A549 (cell line): ENCODE results near the gene EEF2. TPM values are rescaled to one million over a fixed set of nuclear protein-coding genes. Genes with fewer than 3 reads are reported as not detected.

Experiments used
- ATAC-seq, 2 experiments: fragments of 200-7000 bp in 1 of 2; fragments of >200 bp in 1 of 2; cut with Nextera tagmentation in 1 of 2; cut with Tn5 transposase in 1 of 2; 3 replicates each; pipeline versions ENCODE4 v1.8.0 to v1.9.1; 2018 to 2020; ENCODE audit warnings: mild to moderate bottlenecking in 1 of 2, moderate library complexity in 1 of 2
- CTCF ChIA-PET: fragments of 300-600 bp; sonication (Branson Sonifier 250); formaldehyde crosslinking; extraction: SDS; loops from one replicate; lab custom pipeline; 2021; ENCODE audit warnings: antibody characterized with exemption, inconsistent platforms; lab: Yijun Ruan, JAX
- POLR2A ChIA-PET: fragments of 350-600 bp; formaldehyde crosslinking; extraction: SDS; loops from one replicate; lab custom pipeline; 2021; ENCODE audit warnings: antibody characterized with exemption, inconsistent platforms; lab: Yijun Ruan, JAX
- DNase-seq, 2 experiments: peaks; one replicate each; pipeline versions ENCODE4 v3.0.0 to v3.0.0-alpha.2; 2011 to 2016; ENCODE audit warnings: low read depth in 1 of 2, low spot score in 1 of 2
- FAIRE-seq: peaks from 2 replicates; lab custom pipeline; 2011; peaks lifted over from hg19 to GRCh38; lab: Jason Lieb, UNC
- H3K27ac ChIP-seq, 2 experiments: fragments of >200 bp; sonication (Bioruptor Twin); formaldehyde crosslinking; 3 replicates each; pipeline ENCODE4 v1.5.1; 2016 to 2017
- H3K4me1 ChIP-seq: fragments of >200 bp; sonication (Bioruptor Twin); formaldehyde crosslinking; 3 replicates; pipeline ENCODE4 v1.6.1; 2016
- H3K4me2 ChIP-seq: fragments of >200 bp; sonication (Bioruptor Twin); formaldehyde crosslinking; 3 replicates; pipeline ENCODE4 v1.6.1; 2016
- H3K4me3 ChIP-seq: fragments of >200 bp; sonication (Bioruptor Twin); formaldehyde crosslinking; 3 replicates; pipeline ENCODE4 v1.5.1; 2016
- H3K9me3 ChIP-seq: fragments of >200 bp; sonication (Bioruptor Twin); formaldehyde crosslinking; 3 replicates; pipeline ENCODE4 v1.6.1; 2016
- CBX2 ChIP-seq: fragments of 200-600 bp; sonication (generic); IDR thresholded peaks from 2 replicates; pipeline ENCODE4 v1.6.1; 2016; ENCODE audit warnings: low read depth, mild to moderate bottlenecking, borderline replicate concordance
- CBX8 ChIP-seq: fragments of 200-600 bp; sonication (generic); IDR thresholded peaks from 2 replicates; pipeline ENCODE4 v1.6.1; 2016
- CHD2 ChIP-seq: fragments of 150-350 bp; IDR thresholded peaks from 2 replicates; pipeline ENCODE4 v1.6.1; 2014; ENCODE audit warnings: low read length; ENCODE audit not compliant: partially characterized antibody
- EHF ChIP-seq: fragments of 250-450 bp; sonication (Bioruptor Pico); IDR thresholded peaks from 2 replicates; pipeline ENCODE4 v1.5.0; 2020; ENCODE audit warnings: mild to moderate bottlenecking
- EHMT2 ChIP-seq: fragments of 200-600 bp; sonication (generic); IDR thresholded peaks from 2 replicates; pipeline ENCODE4 v1.6.1; 2016; ENCODE audit warnings: antibody characterized with exemption, low read depth, mild to moderate bottlenecking, moderate library complexity
- HEYL ChIP-seq: fragments of 250-450 bp; sonication (Bioruptor Pico); IDR thresholded peaks from 2 replicates; pipeline ENCODE4 v1.8.0; 2021; ENCODE audit warnings: mild to moderate bottlenecking, moderate library complexity
- HOXA7 ChIP-seq: fragments of 250-450 bp; sonication (Bioruptor Pico); IDR thresholded peaks from 2 replicates; pipeline ENCODE4 v1.5.0; 2020; ENCODE audit warnings: mild to moderate bottlenecking, moderate library complexity
- KDM5A ChIP-seq: fragments of 200-600 bp; sonication (generic); IDR thresholded peaks from 2 replicates; pipeline ENCODE4 v1.6.1; 2016; ENCODE audit warnings: antibody characterized with exemption, mild to moderate bottlenecking
- NPAS2 ChIP-seq: fragments of 250-450 bp; sonication (Bioruptor Pico); IDR thresholded peaks from 2 replicates; pipeline ENCODE4 v1.8.0; 2022; ENCODE audit warnings: mild to moderate bottlenecking, moderate library complexity, borderline replicate concordance
- NR3C1 ChIP-seq: fragments of >200 bp; sonication (Bioruptor Twin); formaldehyde crosslinking; IDR thresholded peaks from 3 replicates; pipeline ENCODE4 v1.6.1; 2017
- PHF8 ChIP-seq: fragments of 200-600 bp; sonication (generic); IDR thresholded peaks from 2 replicates; pipeline ENCODE4 v1.6.1; 2016; ENCODE audit warnings: low read depth, mild to moderate bottlenecking, antibody characterized with exemption, moderate library complexity, borderline replicate concordance
- POLR2A ChIP-seq: IDR thresholded peaks from 2 replicates; pipeline ENCODE4 v1.6.1; 2012; ENCODE audit warnings: mild to moderate bottlenecking, low read length
- REST ChIP-seq: fragments of 200-600 bp; sonication (generic); IDR thresholded peaks from 2 replicates; pipeline ENCODE4 v1.6.1; 2016; ENCODE audit warnings: antibody characterized with exemption, mild to moderate bottlenecking, moderate library complexity
- RNF2 ChIP-seq: fragments of 200-600 bp; sonication (generic); IDR thresholded peaks from 2 replicates; pipeline ENCODE4 v1.6.1; 2016; ENCODE audit warnings: low read depth, mild to moderate bottlenecking, antibody characterized with exemption, moderate library complexity, borderline replicate concordance
- TFCP2L1 ChIP-seq: fragments of 250-450 bp; sonication (Bioruptor Pico); IDR thresholded peaks from 2 replicates; pipeline ENCODE4 v1.5.0; 2021; ENCODE audit warnings: mild to moderate bottlenecking
- ZSCAN20 ChIP-seq: fragments of 250-450 bp; sonication (Bioruptor Pico); IDR thresholded peaks from 2 replicates; pipeline ENCODE4 v1.8.0; 2022; ENCODE audit warnings: mild to moderate bottlenecking, moderate library complexity
- WGBS: methylation state at CpG from one replicate; pipeline ENCODE4 v1.1.6; 2017; ENCODE audit errors: missing lambda C conversion rate; 5-methylcytosine and 5-hydroxymethylcytosine counted together
- polyA plus RNA-seq, 4 experiments: library from polyadenylated mRNA; depleted of rRNA in 3 of 4; stranded (reverse); fragments of >200 nt; fragmentation: RNase III in 1 of 4; extraction: RNeasy Plus Mini Kit Qiagen cat#74134 plus additional on column Dnase treatment in 1 of 4; gene quantifications; 2 replicates in 3 of 4; 3 replicates in 1 of 4; pipeline ENCODE4 v1.2.3, GENCODE V29; 2011 to 2017
- TF ChIP-seq, protein P1 (sequence below): fragments of 250-450 bp; sonication (Bioruptor Pico); IDR thresholded peaks from 2 replicates; pipeline ENCODE4 v1.5.0; 2021; ENCODE audit warnings: mild to moderate bottlenecking, moderate library complexity, borderline replicate concordance

The EEF2 gene
- polyA plus RNA-seq, 2 of the 4 experiments (the other 2 are of a cell fraction) = 680 to 971 TPM

GRCh38 chr19:3977242-3978143, 7.8 kb downstream of the EEF2 start:
- H3K9me3 ChIP-seq = no peaks in the 10 kb centered on the region
- 95% methylated on average over 40 of the region's 59 CpGs for WGBS
- FAIRE-seq (no peak), DNase-seq (no peak)
- CTCF ChIA-PET = interaction anchor here (1.1 to 1.9 kb wide), 2 partner anchors 8 to 10 kb away, joined by 3 to 5 read pairs; partner anchors contain the start of gene EEF2
- no peak overlapping the region for H3K4me3 ChIP-seq
- no peak for TF ChIP-seq REST
- TF ChIP-seq, all 56 proteins: peak for 0
- POLR2A ChIA-PET = interaction anchor here (0.5 to 2.5 kb wide), 2 partner anchors 8 to 39 kb away, joined by 3 to 13 read pairs; partner anchors contain the start of gene EEF2
- H3K4me2 ChIP-seq = no peak overlapping the region
- peak in 1 of 2 experiments; percentile 5; a peak in 2 of 6 replicates for ATAC-seq
- peaks cover 12% of the 10 kb centered on the region; the same call in 2 of the 3 replicates for H3K4me1 ChIP-seq
- no peak overlapping the region for H3K27ac ChIP-seq

GRCh38 chr19:3976495-3977241, 8.6 kb downstream of the EEF2 start:
- DNase-seq (no peak), FAIRE-seq (no peak), ATAC-seq (0 out of 6 replicates have a peak, but pooled peaks of 1 of the 2 experiments have one; percentile 13)
- ChIA-PET POLR2A (interaction anchor here (0.5 to 2.5 kb wide), 2 partner anchors 9 to 38 kb away, joined by 3 to 13 read pairs; partner anchors contain the start of gene EEF2), CTCF (interaction anchor here (1.1 kb wide), 1 partner anchor 9 kb away, joined by 3 read pairs; the partner anchor contains the start of gene EEF2)
- Histone ChIP-seq H3K27ac (no peak overlapping the region), H3K4me2 (no peak overlapping the region), H3K4me1 (peaks cover 4% of the 10 kb centered on the region; the same call in 1 of the 3 replicates), H3K9me3 (no peaks in the 10 kb centered on the region), H3K4me3 (no peak overlapping the region)
- 90% methylated on average over 22 of the region's 29 CpGs for WGBS
- TF ChIP-seq, protein P1, sequence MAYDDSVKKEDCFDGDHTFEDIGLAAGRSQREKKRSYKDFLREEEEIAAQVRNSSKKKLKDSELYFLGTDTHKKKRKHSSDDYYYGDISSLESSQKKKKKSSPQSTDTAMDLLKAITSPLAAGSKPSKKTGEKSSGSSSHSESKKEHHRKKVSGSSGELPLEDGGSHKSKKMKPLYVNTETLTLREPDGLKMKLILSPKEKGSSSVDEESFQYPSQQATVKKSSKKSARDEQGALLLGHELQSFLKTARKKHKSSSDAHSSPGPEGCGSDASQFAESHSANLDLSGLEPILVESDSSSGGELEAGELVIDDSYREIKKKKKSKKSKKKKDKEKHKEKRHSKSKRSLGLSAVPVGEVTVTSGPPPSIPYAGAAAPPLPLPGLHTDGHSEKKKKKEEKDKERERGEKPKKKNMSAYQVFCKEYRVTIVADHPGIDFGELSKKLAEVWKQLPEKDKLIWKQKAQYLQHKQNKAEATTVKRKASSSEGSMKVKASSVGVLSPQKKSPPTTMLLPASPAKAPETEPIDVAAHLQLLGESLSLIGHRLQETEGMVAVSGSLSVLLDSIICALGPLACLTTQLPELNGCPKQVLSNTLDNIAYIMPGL (CRISPR knock-in tag) = no peak
- TF ChIP-seq KDM5A (no peak), RNF2 (no peak), CBX8 (no peak), NPAS2 (CRISPR knock-in tag) (no peak), HEYL (no peak), POLR2A (no peak), EHF (CRISPR knock-in tag) (no peak), TFCP2L1 (CRISPR knock-in tag) (no peak), CHD2 (no peak), HOXA7 (no peak; the same call in 1 of the 2 replicates), NR3C1 (no peak), EHMT2 (no peak), PHF8 (no peak), CBX2 (no peak), ZSCAN20 (CRISPR knock-in tag) (no peak)
